HuH-7.5 (cell line): ENCODE results near the gene ATMIN.

Source experiments
- DNase-seq: peaks from one replicate; pipeline ENCODE4 v3.0.0; 2011; ENCODE audit warnings: low spot score

Gene ATMIN

DNA sequence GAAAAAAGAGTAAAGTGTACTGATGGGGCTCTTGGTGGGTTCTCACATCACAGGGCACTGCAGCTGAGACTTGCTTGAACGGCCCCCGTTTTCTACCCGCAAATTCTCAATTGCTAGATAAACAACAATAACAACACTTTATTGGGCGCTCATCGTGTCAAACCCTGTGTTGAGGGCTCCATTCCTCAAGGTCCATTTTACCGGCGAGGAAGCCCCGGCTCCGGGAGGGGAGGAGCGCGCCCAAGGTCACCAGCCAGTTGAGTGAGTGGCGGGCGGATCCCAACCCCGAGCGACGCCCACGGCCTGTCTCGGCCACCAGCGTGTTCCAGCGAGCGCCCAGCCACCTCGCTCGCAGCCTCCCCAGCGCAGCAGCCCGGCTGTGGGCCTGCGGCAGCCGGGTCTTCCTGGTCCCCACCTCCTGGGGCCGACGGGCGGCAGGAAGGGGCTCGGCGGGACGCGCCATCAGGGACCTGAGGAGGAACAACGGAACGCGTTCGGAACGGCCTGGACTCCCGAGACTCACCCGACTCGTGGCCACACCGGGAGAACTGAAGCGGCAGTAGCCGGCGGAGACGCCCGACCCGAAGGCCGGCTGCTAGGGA lies 29.3 kb upstream of the ATMIN start:
- peak; percentile 50 for DNase-seq

- DNase-seq = peak; percentile 88
Measured at GRCh38 chr16:81006813-81007695, 28.6 kb upstream of the ATMIN start, which contains the start of the genes CENPN and CMC2. Gene CENPN (plus strand): TSS chr16:81007214. CDS start chr16:81011940, 4,726 bp downstream. Gene CMC2 (minus strand): TSS chr16:81006885. CDS start chr16:80997394, 9,491 bp downstream.

GRCh38 chr16:81008505-81008789 lies 27.2 kb upstream of the ATMIN start:
- DNase-seq = no peak

DNA sequence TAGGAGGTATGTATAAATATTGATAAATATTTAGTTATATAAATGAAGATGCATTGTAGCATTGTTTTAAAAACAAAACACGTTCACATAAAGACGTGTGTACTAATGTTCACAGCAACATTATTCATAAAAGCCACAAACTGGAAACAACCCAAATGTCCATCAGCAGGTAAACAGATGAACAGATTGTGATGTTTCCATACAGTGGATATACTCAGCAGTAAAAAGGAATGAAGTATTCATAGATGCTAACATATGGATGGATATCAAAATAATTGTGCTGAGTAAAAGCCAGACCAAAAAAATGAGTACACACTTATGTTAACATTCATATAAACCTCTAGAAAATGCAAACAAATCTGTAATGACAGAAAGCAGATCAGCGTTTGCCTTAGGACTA lies 22.7 kb upstream of the ATMIN start:
- DNase-seq = no peak

- no peak for DNase-seq
Measured at GRCh38 chr16:81014672-81015071, 21.0 kb upstream of the ATMIN start.

- DNase-seq = no peak
Measured at GRCh38 chr16:81018496-81018895, 17.1 kb upstream of the ATMIN start.

- no peak for DNase-seq
Measured at GRCh38 chr16:81026429-81026828, 9.2 kb upstream of the ATMIN start.

DNA sequence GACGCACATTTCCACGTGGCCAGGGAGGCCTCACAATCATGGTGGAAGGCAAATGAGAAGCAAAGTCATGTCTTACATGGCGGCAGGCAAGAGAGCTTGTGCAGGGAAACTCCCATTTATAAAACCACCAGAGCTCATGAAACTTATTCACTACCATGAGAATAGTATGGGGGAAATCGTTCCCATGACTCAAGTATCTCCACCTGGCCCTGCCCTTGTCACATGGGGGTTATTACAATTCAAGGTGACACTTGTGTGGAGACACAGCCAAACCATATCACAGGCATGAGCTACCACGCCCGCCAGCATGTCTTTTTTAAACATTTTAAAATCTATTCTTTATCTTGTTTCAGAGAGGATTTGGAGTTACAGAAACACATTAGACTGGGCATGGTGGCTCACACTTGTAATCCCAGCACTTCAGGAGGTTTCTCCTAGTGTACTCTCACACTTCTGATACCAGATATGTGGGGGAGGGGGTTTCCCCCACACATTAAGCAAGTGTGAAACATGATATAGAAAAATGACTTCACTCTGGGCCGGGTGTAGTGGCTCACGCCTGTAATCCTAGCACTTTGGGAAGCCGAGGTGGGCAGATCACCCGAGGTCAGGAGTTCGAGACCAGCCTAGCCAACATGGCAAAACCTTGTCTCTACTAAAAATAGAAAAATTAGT lies 5.6 kb upstream of the ATMIN start:
- DNase-seq = no peak

DNA sequence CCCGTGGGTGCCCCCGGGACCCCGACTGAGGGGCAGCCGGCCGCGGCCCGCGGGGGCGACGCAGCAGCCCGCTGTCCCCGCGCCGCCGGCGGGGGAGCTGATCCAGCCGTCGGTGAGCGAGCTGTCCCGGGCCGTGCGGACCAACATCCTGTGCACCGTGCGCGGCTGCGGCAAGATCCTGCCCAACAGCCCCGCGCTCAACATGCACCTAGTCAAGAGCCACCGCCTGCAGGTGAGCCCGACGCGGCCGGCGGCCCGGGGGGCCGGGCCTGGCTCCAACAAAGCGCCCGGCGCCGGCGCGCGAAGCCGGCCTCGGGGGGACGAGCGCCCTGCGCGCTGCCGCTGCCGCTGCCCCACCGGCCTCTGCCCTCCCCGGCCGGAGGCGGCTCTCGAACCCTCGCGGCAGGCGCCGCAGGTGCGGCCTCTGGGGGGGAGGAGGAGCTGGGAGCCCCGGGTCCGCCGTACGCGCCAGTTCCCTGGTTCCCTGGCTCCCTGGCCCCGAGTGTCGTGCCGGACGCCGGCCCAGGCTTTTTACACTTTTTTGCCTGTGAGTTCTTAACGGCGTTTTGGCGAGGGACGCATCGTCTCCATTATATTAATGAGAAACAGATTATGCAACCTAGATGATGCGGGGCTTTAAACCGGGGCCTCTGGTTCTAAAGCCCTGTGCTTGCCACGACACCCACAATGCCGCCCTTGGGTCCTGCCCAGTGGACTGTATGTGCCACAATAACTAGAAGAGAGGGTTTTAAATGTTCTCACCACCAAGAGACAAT lies 521 bp downstream of the ATMIN start:
- DNase-seq = peak; percentile 77

DNA sequence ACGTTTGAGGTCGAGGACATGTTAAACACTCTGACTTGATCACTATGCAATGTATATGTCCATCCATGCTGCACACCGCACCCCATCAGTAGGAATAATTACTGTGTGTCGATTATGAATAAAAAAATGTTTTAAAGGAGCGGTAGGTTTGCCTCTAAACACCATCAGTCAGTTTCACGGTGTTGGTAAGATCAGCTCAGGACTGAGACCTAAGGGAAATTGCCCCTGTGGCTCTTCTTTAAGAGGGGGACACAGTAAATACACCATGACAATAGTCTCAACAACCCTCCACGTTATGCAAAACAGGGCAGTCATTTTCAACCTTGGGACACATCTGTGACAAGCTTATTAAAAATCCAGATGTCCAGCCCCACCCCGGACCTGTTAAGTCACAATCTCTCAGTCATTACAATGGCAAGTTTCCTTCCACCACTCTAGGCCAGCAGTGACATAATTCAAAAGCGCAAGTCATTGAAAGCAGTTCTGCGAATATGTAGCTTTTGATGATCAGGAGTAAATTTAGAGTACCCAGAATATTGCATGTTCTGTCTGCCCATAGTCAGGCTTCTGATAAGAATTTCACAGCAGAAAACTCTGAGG lies 1.2 kb downstream of the ATMIN start:
- DNase-seq = no peak

DNA sequence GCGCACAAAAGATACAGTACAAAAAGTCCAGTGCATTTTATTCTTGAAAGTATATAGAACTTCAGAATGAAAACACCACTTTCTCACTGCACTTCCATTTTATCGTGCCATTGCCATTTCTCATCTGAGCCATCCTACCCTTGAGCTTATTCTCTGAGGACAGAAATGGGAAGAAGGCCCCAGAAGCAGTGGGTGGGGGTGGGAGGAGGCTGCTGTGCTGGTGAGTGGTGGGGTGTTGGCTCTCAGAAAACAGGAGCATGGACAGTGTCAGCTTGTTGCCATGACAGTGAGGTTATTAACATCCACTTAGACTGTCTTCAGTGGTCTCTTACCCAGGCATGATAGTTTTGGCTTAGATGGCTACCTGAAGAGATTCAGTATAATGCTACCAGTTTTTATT lies 4.5 kb downstream of the ATMIN start:
- DNase-seq = no peak

GRCh38 chr16:81040842-81041241 lies 5.2 kb downstream of the ATMIN start:
- DNase-seq = no peak

- DNase-seq = no peak
Measured at GRCh38 chr16:81041696-81042095, 6.1 kb downstream of the ATMIN start.

GRCh38 chr16:81042821-81043220 lies 7.2 kb downstream of the ATMIN start:
- no peak for DNase-seq

GRCh38 chr16:81053761-81054160 lies 18.1 kb downstream of the ATMIN start:
- DNase-seq = no peak

GRCh38 chr16:81060576-81061306 lies 25.1 kb downstream of the ATMIN start:
- no peak for DNase-seq

DNA sequence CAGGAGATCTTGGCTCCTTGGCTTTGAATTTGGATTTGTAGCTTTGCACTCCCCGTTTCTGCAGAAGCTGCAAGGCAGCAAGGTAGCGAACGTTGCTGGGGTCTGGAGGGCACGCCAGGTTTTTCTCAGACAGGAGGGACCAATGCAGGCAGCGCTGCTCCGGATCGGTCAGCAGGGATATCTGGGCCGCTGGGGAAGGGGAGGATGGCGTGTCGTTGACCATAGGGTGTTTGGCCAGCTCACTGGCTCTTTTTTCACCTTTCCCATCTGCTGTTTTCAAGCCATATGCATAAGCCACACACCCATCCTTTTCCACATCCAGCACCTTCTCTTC lies 25.6 kb downstream of the ATMIN start:
- DNase-seq = no peak

DNA sequence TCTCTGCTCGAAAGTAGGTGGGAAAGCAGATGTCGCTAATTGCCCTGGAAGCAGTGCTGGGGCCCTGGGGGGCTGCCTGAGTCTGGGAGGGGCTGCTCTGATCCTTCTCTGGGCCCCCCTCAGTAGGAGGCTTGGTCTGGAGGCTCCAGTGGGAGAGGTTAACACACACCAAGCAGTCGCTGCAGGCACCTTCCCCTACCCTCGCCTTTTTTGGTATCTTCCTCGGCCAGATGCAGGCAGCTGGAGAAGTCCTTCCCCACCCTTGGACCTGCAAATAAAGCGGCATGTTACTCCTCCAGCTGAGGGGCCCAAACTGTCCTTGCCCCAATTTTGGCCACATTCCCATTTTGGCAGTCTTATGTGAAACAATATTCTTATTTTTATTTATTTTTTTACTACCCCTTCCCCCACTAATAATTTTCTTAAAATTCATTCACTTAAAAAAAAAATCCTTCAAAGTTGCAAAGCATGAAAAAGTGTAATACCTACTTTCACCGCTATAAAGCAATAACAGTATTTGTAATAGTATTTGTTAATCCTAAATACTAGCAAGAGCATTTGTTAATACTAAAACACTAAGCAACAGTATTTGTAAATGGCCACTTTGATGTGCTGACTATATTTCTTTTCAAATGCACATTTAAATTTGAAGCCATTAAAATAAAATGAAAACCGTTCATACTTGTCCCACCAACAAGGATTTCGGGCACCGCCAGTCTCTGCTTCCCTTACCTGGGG lies 26.4 kb downstream of the ATMIN start:
- no peak for DNase-seq

GRCh38 chr16:81066681-81067080 lies 31.0 kb downstream of the ATMIN start:
- DNase-seq = no peak

DNA sequence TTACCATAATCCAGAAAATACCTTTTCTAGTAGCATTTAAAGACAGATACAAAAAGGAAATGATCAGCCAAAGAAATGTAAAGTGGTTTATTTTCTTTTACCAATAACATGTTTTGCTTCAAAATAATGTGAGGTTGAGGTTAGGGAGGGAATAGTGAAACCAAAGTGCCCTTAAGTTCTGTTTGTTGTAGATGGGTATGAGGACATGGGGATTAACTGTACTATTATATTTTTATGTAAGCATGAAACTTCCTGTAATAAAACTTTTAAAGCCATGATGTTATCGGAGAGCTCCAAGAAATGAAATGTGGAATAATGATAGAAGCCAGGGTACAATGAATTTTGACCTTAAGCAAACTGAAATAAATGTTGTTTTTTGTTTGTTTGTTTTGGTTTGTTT lies 31.5 kb downstream of the ATMIN start:
- no peak for DNase-seq

- no peak for DNase-seq
Measured at GRCh38 chr16:81069063-81069462, 33.4 kb downstream of the ATMIN start.
